Measurements from ENCODE around the gene BHLHE41.

BHLHE41 gene

DNA sequence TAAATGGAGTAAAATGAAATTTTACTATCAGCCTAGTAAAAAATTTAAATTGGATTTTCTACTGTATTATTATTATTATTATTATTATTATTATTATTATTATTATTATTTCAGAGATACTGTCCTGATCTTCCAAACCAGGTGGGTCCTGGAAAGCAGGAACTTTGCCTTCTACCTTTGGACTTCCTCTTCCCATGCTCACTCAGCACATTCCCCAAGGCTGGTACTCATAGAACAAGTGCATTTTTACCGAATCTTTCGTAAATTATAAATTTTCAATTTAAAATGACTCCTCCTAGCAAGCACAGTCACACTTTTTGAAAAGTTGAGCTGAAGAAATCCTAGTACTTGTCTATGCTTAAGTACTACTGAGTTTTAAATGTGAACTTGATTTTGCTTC lies 29.7 kb downstream of the BHLHE41 start:
- H3K4me3 ChIP-seq (ENCODE audit: low read depth, low read length), result no peak overlapping the region
- TF ChIP-seq CTCF (IDR thresholded peaks at IDR 0.05; ENCODE audit: borderline replicate concordance, insufficient read depth, low read depth, low read length), result no peak

DNA sequence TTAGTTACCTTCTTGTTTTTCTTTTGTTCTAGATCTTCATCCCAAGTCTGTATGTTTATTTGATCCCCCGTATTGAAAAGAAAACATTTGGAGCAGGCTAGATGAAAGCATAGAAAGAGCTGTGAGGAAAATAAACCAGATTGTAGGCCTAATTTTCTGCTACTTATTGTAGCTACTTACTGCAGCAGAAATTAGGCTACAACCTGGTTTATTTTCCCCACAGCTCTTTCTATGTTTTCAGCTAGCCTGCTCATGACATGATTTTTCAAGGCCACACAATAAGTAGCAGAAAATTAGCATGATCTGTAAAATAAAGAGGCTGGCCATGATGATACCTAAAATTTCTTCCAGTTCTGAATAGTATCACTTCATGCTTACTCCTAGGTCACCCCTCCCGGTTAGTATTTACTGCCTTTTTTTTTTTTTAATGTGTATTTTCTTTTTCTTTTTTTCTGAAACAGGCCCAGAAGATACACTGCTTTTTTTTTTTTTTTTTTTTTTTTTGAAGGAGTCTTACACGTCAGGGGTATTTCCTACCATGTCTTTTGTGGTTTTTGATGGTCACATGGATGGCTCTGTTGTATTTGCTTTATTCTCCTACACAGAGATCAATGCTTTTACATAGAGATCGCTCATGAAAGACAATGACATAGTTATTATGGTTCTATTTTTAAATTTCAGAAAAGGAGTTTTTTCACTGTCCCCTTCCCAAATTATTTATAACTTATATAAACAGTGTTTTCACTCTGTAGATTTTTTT lies 32.3 kb downstream of the BHLHE41 start:
- no peak overlapping the region for H3K4me3 ChIP-seq (ENCODE audit: low read depth, low read length)
- TF ChIP-seq CTCF (IDR thresholded peaks at IDR 0.05; ENCODE audit: borderline replicate concordance, insufficient read depth, low read depth, low read length), result no peak

- TF ChIP-seq CTCF (IDR thresholded peaks at IDR 0.05; ENCODE audit: borderline replicate concordance, insufficient read depth, low read depth, low read length), result no peak
- H3K4me3 ChIP-seq (ENCODE audit: low read depth, low read length), result no peak overlapping the region
These were observed 33.0 kb downstream of the BHLHE41 start for GRCh38 chr12:26091822-26092221.

- no peak for TF ChIP-seq CTCF (IDR thresholded peaks at IDR 0.05; ENCODE audit: borderline replicate concordance, insufficient read depth, low read depth, low read length)
- H3K4me3 ChIP-seq (ENCODE audit: low read depth, low read length), result no peak overlapping the region
These were observed 33.9 kb downstream of the BHLHE41 start for GRCh38 chr12:26090836-26091510.

GRCh38 chr12:26088998-26089397 lies 35.8 kb downstream of the BHLHE41 start:
- TF ChIP-seq CTCF (IDR thresholded peaks at IDR 0.05; ENCODE audit: borderline replicate concordance, insufficient read depth, low read depth, low read length), result no peak
- H3K4me3 ChIP-seq (ENCODE audit: low read depth, low read length), result no peak overlapping the region

GRCh38 chr12:26086936-26087335 lies 37.9 kb downstream of the BHLHE41 start:
- H3K4me3 ChIP-seq (ENCODE audit: low read depth, low read length), result no peak overlapping the region
- TF ChIP-seq CTCF (IDR thresholded peaks at IDR 0.05; ENCODE audit: borderline replicate concordance, insufficient read depth, low read depth, low read length), result no peak

DNA sequence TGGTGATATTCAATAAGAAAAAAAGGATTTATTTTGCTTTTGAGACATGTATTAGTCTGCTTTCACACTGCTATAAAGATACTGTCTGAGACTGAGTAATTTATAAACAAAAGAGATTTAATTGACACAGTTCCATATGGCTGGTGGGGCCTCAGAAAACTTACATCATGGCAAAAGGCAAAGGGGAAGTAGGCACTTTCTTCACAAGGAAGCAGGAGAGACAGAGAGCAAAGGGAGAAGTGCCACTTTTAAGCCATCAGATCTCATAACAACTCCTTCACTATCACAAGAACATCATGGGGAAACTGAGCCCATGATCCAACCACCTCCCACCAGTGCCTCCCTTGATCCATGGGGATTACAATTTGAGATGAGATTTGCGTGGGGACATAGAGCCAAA lies 43.9 kb downstream of the BHLHE41 start:
- TF ChIP-seq CTCF (IDR thresholded peaks at IDR 0.05; ENCODE audit: borderline replicate concordance, insufficient read depth, low read depth, low read length), result no peak
- no peak overlapping the region for H3K4me3 ChIP-seq (ENCODE audit: low read depth, low read length)

All from GM12875 (cell line).